Suppressor macrophage treated with lipopolysaccharide for 4 hours (primary cell): ENCODE results near the gene PTPRD.
A peak's percentile ranks its signal among the peaks of the same experiment; 100 is the strongest.

ENCODE experiments used
- DNase-seq: peaks from one replicate; pipeline ENCODE4 v3.0.0-alpha.2; 2020

The PTPRD gene

GRCh38 chr9:8877753-8878494 lies 1734.9 kb downstream of the PTPRD start:
- DNase-seq, result no peak

DNA sequence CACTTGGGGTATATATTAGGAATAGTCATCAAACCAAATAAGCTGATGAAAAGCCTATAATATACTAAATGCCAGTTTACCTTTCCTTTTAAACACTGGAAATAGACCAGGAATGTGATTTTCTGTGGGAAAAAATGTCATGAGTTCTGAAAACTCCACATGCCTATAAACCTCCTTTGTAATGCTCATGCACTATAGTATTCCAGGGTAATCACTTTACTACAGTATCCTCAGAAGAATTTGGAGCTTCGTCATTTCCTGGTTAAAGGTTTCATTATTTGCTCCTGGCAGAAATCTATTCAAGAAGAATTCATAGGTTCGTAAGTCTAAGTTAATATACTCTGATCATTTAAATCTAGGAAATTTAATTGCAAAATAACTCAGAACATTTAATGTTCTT lies 1736.5 kb downstream of the PTPRD start:
- no peak for DNase-seq

DNA sequence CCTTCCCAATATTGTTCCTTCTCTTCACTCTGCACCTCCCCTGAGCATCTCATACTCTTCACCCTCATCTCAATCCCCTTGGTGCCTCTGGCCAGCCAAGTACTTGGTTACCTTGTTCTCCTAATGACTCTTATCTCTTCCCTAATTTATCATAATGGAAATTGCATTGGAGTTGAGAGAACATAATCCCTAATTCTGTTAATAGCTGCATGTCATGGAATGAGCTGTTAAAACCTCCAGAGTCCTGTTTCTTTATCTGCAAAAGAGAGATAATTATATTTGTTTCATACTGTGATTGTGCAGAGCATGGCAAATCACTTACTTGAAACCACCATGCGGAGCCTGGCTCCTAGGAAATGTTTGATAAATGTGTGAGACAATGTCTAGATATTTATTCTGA lies 1738.3 kb downstream of the PTPRD start:
- no peak for DNase-seq

- DNase-seq, result no peak
Observed at GRCh38 chr9:8872802-8873201, 1740.0 kb downstream of the PTPRD start.

GRCh38 chr9:8871796-8872445 lies 1740.9 kb downstream of the PTPRD start:
- no peak for DNase-seq

GRCh38 chr9:8871396-8871795 lies 1741.4 kb downstream of the PTPRD start:
- DNase-seq, result no peak

- no peak for DNase-seq
Observed at GRCh38 chr9:8869812-8870211, 1743.0 kb downstream of the PTPRD start.

DNA sequence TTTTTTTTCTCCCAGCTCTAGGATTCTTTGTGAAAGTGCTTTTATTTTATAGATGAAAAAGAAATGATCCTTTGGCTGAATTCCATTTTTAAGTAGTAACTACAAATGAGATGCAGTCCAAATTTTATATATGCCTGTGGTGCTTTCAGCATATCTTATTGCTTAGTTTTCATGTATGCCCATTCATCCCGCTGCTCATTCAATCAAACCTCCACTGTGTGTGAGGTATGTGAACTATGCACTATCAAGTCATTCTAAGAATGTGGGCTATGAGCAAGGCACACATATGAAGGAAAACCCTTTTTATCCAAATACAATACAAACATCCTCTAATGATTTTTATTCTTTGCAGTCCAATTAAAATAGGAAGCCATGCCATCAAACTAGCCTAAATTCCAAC lies 1744.2 kb downstream of the PTPRD start:
- DNase-seq, result no peak

- DNase-seq, result no peak
Observed at GRCh38 chr9:8867148-8867547, 1745.7 kb downstream of the PTPRD start.

DNA sequence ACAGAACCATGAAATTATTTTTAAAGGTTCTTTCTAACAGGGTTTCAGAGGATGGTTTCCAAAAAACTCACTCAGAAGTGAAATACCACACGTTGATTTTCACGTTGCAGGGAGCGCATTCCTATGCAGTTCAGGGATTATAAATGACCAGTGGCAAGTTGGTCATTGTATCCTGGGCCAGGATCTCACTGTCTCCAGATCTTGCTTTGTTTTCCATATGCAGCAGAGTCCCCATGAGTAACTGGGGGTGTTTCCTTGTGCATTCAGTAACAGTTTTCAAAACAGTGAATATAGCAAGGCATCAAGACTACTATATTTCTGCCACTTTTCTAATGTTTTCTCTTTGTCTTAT lies 1748.3 kb downstream of the PTPRD start:
- no peak for DNase-seq

DNA sequence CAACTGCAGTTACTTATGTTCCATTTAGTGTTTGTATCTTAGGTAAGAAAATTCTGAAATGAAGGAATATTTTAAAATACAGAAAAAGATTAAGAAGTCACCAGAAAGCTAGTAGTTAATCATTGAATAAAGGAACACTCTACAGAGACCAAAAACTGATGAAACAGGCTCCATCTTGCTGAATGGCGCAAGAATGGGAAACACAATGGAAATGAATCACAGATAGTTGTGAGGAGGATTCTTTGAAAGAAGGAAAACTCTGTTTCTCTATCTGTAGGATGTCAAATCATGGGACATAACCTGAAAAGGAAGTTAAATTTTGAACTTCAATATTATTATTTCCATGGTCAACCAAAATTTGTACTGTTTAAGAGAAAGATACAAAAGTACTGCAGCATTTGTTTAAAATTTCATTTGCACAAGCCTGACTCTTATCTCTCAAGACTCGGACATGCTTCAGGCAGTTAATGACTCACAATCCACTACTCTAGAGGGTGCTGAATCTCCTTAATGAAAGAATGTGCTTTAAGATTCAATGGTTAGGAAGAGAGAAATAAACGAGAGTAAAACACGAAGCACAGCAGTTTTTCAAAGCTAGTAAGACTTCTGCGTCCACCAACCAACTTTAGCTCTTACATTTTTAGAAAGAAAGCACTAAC lies 1748.8 kb downstream of the PTPRD start:
- peak; percentile 13 for DNase-seq

DNA sequence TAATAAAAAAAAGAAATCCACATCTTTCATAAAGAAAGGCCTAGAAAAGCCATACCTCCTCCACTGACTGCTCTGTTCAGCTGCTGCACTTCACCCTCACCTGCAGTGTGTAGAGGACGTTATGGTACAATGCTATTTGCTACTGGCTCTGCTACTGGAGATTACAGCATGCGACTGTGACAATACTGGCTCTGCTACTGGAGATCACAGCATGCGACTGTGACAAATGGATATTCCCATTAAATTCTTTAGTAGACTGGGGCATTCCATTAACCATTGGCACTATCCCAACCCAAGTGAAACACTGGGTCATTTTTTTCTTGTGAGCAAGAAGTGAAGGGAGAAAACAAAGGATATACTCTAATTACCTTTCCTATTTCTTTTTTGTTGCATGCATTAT lies 1749.7 kb downstream of the PTPRD start:
- DNase-seq, result no peak

- DNase-seq, result no peak
Observed at GRCh38 chr9:8860925-8861324, 1751.9 kb downstream of the PTPRD start.

GRCh38 chr9:8860086-8860485 lies 1752.7 kb downstream of the PTPRD start:
- no peak for DNase-seq

GRCh38 chr9:8859416-8859815 lies 1753.4 kb downstream of the PTPRD start:
- no peak for DNase-seq

DNA sequence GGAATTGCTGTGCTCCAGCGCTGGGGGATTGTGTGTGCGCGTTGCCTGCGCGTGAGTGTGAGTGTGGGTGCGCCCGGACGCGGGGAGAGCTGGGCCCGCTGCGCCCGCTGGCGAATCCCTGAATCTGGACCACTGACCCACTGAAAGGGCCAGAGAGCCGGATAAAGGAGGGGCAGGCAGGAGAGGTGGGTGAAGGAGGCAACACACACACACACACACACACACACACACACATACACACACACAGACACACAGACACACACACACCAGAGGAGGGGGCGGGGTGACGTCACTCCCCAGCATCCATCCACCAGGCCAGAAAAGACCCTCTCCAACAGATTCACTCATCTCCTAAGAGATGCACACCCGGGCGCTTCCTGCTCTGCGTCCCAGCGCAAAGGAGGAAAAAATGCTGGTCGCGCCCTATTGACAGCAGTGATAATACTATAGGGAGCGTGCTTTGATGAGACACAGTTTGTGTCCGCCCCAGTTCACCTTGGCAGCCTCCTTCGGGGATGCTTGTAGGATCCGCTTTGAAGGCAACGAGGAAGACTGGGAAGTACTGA lies 1754.1 kb downstream of the PTPRD start:
- no peak for DNase-seq

- peak; percentile 2 for DNase-seq
Observed at GRCh38 chr9:8857926-8858595, 1754.7 kb downstream of the PTPRD start.

DNA sequence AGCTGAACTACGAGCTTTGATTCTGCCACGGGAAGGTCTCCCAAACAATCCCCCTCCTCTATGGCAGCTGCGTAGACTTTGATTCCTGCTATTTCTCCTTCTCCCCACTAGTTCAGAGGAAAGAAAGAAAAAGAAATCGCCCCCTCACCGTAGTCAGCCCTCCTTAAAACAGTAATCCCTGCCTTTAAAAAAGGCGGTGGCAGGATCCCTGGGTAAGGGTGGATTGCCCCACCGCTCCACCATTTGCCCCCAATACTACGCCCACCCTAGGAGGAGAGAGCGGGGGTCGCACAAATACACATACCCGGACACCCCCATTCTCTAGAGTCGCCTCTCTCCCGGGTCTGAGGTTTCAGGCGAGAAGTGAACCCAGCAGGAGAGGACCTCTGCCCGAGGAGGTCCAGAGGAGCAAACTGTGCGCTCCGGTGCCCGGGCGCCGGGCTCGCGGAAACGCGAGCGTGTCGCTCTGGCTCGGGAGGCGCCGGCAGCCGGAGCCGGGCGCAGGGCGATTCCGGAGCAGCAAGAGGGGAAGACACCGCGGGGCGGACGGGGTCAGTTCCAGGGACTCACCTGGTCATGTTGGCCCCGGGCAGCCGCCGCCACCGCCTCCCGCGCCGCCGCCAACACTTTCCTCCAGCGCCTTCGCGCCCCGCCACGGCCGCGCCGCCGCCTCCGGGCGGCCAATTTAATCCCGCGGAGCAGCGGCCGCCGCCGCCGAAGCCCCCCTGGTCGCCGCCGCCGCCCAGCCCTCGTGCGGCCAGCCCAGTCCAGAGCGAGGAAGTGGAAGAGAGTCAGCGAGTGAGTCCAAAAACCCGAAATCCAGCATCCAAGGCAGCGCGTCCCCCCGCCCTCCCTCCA lies 1755.5 kb downstream of the PTPRD start:
- peak; percentile 3 for DNase-seq

- DNase-seq, result no peak
Observed at GRCh38 chr9:8856396-8857067, 1756.3 kb downstream of the PTPRD start.

DNA sequence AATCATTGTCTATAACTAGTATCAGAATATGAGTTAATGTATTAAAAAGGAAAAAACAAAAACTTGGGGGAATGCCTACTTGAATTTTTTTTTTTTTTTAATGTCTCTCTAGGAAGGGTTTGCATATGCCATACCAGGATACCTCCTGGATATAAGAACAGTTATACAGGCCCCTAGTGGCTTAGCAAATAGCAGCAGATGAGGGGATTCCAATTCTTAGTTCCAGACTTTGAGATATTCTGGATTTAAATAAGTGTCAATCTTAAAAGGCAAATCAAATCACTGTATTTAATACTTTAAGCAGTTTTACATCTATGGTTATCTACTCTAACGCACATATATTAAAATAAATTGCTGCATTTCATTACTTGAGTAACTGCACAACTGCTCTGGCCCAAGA lies 1757.8 kb downstream of the PTPRD start:
- DNase-seq, result no peak

DNA sequence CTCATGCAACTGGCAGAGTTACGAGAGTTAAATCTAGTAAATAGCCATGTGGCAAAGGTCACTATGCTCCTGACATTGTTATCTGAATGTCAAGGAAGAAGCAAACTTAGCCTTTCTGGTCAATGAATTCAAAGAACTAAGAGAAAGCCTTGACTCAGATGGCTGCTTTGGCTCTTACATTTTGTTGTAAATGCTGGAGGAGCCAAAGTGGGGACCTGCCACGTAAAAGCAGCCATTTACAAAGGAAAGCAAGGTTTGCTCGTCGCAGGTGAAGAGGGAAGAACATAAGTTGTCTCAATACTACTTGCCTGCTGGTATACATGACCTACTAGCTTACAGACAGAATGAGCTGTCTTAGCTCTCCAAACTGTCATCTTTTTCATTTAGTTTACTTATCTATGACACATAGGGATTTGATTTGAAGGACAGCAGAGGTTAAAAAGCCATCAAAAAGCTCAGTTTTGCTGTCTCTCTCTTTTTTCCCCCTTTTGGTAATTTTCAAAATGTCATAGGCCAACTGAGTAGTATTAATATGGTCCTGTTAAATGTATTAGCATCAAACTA lies 1760.4 kb downstream of the PTPRD start:
- no peak for DNase-seq

DNA sequence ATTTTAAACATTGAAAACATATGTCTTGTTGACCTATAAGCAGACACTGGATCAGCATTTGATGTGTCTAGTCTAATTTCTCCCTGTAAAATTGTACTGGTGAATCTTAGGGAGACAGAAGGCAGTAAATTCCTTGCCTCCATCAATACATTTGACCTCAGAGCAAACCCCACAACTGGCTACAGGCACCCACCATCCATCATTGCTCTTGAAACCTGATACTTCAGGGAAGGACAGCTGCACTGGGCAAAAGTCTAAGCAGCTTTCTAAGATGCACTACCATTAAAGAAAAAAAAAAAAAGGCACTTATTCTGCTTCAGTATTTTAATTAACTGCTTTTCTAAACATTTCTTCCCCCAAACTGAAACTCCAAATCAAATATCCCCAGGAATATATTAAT lies 1761.9 kb downstream of the PTPRD start:
- no peak for DNase-seq
